GM19240 (cell line): ENCODE results near the gene KRTAP5-1.

ENCODE experiments used
- DNase-seq: peaks from one replicate; pipeline ENCODE4 v3.0.0; 2011; ENCODE audit warnings: low spot score; ENCODE audit not compliant: insufficient read length

Gene KRTAP5-1

DNA sequence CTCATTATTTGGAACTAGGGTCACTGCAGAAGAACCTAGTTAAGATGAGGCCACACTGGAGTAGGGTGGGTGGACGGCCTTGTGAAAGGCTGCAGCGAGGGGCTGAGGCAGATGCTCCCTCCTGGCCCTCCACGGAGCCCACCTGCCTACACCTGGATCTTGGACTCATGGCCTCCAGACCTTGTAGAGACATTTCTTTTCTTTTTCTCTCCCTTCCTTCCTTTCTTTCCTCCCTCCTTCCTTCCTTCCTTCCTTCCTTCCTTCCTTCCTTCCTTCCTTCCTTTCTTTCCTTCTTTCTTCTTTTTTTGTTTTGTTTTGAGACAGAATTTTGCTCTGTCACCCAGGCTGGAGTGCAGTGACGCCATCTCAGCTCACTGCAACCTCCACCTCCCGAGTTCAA lies 39.7 kb downstream of the KRTAP5-1 start:
- no peak for DNase-seq

DNA sequence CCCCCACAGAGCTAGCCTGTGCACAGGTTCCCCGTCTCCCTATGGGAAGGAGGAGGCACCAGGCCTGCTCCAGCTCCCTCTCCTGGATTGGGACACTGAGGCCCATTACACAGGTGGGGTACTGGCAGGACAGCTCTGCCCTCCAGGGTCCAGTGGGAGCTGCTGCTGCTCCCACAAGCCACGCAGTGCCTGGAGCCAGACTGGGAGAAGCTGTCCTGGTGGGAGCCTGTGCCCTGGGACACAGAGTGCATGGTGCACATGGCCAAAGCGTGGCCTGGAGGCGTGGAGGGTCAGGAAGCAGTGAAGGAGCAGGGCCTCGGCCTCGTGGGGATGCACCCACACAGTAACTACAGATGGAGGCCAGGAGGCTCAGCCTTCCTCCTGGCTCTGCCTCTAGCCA lies 40.5 kb downstream of the KRTAP5-1 start:
- DNase-seq, result no peak

DNA sequence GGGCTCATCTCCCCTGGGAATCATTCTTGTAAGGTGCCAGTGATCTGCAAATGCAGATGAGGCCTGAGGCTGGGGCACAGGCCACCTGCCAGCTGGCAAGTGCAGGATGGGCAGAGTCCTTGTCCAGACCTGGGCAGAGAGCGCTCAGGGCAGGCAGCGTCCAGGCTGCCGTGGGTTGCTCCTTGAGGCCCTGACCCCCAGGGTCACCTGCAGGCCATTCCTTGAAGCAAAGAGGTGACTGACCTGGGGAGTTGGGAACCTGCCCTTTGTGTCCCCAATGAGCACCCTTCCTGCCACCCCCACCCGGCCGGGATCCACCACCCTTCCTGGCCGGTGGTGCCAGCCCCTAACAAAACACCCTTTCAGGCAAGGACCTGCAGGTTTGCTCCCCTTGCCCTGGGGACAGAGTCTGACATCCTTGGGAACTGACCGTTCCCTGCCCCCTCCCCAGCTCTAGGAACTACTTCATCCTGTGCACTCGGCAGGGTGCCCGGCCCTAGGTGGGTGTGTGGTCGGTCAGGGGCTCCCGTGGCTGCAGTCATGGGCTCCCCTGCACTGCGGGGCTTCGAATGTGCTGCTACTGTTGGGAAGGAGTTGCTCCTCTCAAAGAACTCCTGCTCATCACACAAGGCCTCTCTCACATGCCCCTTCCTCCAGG lies 41.3 kb downstream of the KRTAP5-1 start:
- no peak for DNase-seq

DNA sequence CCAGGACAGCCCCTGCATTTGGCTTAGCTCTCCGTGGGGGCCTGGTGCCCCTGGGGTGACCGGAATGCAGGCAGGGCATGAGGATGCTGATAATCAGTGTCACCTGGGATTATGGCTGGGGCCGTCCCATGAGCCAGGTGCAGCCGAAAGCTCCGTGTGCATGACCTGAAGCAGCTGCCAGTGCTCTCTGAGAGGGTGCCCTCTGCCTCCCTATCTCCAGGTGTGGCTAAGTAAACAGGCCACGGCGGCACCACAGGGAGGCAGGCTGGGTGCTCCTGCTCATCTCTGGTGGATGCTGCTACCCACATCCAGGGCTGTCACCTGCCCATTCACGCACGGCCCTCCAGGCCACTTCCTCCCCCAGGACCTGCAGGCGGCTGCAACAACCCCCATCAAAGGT lies 42.8 kb downstream of the KRTAP5-1 start:
- DNase-seq, result no peak

DNA sequence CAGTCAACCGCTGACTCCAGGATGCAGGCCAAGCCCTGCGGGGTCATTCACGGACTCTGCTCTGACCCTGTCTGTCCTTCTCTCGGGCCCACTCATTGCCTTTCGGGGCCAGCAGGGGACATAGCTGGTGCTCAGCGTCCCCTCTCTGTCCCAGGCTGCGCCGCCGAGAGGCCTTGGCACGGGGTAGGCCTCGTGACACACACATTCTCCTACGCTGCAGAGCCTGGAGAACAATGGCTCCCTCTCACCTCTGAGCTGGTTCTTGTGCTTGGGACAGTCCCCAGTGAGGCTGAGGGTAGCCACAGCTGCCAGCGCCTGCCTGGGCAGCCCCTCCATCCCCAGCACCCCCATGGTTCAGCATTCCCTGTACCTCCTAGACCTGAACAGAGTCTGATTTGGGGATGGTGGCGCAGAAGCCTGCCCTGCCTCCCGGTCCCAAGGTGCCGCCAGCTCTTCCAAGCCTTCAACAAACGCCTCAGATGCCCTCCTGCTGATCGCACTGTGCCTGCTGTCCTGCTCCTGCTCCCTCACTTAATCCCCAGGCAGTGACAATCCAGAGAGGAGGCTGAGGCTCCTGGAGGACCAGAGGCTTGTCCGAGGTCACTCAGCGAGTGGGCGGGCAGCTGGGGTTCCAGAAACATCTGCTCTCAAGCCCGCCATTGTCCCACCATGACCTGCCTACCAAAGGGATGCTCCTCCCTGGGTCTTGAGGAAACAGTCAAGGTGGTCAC lies 43.4 kb downstream of the KRTAP5-1 start:
- DNase-seq, result no peak

DNA sequence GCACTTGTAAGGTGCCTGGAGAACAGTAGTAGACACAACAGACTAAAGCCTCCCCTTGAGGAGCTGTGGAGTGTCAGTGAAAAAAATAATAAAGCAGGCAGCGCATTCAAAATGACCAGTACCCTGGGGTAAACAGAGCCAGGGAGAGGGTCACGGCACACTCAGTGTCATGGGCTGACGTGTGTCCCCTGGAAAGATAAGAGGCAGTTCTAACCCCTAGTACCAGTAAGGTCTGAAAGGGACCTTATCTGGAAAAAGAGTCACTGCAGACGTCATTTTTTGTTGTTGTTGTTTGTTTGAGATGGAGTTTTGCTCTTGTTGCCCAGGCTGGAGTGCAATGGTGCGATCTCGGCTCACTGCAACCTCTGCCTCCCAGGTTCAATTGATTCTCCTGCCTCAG lies 45.0 kb downstream of the KRTAP5-1 start:
- no peak for DNase-seq

DNA sequence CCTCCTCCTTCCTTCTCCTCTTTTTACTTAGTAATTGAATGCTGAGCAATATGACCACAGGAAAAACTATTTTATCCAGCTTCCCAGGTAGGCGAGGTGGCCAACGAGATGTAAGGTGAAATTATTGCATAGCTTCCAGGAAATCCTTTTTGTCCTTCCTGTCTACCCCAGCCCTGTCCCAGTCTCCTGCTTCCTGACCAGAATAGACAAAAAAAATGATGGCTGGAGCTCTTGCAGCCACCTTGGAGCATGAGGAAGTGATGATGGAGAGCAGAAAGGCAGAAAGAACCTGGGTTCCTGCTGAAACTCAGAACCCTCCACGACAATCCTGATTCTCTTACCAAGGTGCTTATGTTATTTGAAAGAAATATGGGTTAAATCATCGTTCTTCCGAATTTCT lies 46.9 kb downstream of the KRTAP5-1 start:
- no peak for DNase-seq

DNA sequence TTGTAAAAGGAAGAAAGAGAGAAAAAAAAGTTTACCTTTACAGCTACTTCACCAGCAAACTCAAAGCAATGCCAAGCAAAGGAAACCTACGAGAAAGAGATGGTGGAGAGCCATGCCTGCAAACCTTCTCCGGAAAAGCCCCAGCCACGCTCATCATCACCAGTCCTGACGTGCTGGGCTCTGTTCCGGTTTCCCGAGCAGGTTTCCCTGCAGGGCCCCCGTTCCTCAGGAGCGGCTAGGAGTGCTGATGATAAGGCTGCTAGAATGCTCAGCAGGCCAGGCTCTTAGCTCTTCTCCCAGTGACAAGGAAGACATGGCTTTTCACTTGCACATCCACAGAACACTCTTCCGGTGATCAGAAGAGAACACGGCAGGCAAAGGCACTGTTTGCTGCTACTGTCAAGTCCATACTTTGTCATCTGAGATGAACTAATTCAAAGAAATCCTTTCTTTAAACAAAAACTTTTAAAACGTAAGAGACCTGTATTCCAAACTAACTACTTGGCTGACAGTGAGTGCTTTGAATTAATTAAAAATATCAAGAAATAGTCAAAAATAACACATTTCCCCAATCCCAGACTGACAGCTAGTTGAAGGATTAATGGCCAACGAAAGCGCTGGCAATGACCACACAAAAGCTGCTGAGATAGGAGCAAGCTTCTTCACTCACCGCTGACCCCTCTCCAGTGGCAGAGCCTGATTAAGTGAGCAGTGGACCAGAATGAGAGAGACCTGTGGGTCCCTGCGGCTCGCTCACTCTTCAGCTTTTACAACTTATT lies 48.8 kb downstream of the KRTAP5-1 start:
- no peak for DNase-seq

DNA sequence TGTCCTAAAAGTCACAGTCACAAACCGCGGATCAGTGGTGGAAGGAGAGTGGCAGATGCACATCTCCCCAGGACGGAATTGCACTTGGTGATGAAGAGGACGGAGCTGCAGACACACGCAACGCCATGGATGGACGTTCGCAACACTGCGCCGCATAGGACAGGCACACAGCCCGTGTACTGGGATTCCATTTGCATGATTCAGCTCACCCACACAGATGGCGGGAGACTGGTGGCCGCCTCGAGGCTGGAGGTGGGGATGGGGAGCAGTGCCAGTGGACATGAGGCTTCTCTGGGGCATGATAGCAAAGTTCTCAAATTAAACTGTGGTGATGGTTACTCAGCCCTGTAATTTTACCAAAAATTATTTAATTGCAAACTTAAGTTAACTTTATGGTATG lies 50.4 kb downstream of the KRTAP5-1 start:
- DNase-seq, result no peak
